Measurements from ENCODE around the gene ABHD1.
"Not testable (repeated sequence)": the region's sequence is repeated elsewhere in the genome, so short reads cannot be mapped to it uniquely, and the experiment has no call there.

Gene ABHD1

DNA sequence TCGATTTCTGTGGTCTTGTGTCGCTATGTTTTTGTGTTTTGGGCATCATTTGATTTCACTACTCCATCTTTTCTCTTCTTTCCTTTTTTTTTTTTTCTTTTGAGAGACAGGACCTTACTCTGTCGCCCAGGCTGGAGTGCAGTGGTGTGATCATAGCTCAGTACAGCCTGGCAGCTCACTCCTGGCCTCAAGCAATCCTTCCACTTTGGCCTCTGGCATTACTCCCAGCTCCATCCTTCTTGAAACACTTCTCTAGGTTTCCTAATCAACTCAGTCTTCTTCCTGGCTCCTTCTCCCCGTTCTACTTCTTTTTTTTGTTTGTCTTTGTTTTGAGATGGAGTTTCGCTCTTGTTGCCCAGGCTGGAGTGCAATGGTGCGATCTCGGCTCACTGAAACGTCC, 51.7 kb downstream of the ABHD1 start:
- no peak for DNase-seq

DNA sequence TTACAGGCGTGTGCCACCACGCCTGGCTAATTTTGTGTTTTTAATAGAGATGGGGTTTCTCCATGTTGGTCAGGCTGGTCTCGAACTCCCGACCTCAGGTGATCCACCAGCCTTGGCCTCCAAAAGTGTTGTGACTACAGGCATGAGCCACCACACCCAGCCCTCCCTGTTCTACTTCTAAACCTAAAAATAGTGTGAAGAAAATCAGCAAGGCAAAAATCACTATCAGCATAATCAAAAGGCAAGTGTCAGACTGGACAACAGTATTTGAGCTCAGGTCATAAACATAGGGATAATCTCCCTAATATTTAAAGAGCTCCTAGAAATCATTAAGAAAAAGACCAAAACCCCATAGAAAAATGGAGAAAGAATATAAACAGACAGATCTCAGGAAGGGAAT, 52.2 kb downstream of the ABHD1 start:
- DNase-seq: not testable (repeated sequence)

DNA sequence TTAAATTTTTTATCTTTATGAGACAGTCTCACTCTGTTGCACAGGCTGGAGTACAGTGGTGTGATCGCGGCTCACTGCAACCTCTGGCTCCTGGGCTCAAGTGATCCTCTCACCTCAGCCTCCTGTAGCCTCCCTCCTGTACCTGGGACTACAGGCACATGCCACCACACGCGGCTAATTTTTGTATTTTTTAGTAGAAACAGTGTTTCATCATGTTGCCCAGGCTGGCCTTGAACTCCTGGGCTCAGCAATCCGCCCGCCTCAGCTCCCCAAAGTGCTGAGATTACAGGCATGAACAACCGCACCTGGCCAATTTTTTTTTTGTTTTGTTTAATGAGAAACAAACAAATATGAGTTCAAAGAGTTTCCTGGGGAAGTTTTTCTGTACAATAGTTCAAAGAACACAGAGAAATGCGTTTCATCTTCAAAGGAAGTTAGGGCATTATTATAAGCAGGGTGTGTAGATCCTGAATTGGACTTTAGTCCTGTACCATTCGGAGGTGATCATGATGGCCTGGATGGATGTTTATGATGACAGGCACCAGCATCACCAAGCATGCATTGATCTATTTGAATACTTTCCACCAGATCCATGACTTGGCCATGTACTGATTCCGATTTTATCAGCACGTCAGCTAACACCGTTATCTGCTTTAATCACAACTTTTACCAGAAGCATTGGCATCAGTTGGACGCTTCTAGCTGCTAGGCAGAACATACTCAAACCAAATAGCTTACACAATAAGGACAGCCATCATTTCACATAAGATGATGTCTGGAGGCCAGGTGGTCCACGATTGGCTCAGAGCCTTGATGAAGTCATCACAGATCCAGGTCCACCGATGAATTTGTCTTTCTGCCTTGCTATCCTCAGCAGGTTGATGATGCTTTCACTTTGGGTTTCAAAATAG, 54.1 kb downstream of the ABHD1 start:
- DNase-seq: no peak

DNA sequence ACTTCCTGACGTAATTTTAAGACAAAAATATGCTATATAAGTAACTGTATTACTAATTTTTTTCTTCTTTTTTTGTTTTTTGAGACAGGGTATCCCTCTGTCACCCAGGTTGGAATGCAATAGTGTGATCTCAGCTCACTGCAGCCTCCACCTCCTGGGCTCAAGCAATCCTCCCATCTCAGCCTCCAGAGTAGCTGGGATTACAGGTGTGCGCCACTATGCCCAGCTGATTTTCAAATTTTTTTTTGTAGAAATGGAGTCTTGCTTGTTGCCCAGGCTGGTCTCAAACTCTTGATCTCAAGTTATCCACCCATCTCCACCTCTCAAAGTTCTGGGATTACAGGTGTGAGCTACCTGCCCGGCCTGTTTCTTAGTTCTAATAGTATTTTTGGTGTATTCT, 54.9 kb downstream of the ABHD1 start:
- no peak for DNase-seq

DNA sequence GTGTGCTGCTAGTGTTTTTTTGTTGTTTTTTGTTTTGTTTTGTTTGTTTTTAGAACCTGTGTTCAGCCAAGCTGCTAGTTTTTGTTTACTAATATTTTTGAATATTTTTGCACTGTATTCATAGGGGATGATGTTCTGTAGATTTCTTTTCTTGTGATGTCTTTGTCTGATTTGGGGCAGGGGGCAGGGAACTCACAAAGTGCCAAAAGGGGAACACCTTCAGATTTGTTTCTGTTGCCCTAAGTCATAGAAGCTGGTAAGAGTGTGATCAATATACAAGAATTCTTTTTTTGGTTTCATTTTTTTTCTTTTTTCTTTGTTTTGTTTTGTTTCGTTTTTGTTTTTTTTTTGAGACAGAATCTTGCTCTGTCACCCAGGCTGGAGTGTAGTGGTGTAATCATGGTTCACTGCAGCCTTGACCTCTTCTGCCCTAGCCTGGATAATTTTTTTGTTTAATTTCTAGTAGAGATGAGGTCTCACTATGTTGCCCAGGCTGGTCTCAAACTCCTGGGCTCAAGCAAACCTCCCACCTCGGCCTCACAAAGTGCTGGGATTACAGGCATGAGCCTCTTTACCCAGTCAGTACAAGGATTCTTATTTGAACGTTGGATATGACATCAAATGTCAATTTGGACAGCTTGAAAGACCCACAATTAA, 55.9 kb downstream of the ABHD1 start:
- DNase-seq: no peak
